Measurements from ENCODE around the gene CFAP43.
"Not testable (repeated sequence)": the region's sequence is repeated elsewhere in the genome, so short reads cannot be mapped to it uniquely, and the experiment has no call there.

CFAP43 gene

GRCh38 chr10:104250371-104250770, 18.2 kb upstream of the CFAP43 start:
- DNase-seq (ENCODE audit: low read depth) = no peak
- TF ChIP-seq, protein P1, sequence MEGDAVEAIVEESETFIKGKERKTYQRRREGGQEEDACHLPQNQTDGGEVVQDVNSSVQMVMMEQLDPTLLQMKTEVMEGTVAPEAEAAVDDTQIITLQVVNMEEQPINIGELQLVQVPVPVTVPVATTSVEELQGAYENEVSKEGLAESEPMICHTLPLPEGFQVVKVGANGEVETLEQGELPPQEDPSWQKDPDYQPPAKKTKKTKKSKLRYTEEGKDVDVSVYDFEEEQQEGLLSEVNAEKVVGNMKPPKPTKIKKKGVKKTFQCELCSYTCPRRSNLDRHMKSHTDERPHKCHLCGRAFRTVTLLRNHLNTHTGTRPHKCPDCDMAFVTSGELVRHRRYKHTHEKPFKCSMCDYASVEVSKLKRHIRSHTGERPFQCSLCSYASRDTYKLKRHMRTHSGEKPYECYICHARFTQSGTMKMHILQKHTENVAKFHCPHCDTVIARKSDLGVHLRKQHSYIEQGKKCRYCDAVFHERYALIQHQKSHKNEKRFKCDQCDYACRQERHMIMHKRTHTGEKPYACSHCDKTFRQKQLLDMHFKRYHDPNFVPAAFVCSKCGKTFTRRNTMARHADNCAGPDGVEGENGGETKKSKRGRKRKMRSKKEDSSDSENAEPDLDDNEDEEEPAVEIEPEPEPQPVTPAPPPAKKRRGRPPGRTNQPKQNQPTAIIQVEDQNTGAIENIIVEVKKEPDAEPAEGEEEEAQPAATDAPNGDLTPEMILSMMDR (IDR thresholded peaks at IDR 0.05; ENCODE audit: low read depth, low read length, missing control alignments) = no peak
- no peak overlapping the region for H3K4me3 ChIP-seq (ENCODE audit: low read depth, low read length)

DNA sequence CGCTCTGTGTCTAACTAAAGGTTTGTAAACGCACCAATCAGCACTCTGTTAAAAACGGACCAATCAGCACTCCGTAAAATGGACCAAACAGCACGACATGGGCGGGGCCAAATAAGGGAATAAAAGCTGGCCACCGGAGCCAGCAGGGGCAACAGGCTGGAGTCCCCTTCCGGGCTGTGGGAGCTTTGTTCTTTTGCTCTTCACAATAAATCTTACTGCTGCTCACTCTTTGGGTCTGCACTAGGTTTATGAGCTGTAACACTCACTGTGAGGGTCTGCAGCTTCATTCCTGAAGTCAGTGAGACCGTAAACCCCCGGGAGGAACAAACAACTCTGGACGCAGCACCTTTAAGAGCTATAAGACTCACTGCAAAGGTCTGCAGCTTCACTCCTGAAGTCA, 16.8 kb upstream of the CFAP43 start:
- not testable (repeated sequence) for H3K4me3 ChIP-seq (ENCODE audit: low read depth, low read length); DNase-seq (ENCODE audit: low read depth)

DNA sequence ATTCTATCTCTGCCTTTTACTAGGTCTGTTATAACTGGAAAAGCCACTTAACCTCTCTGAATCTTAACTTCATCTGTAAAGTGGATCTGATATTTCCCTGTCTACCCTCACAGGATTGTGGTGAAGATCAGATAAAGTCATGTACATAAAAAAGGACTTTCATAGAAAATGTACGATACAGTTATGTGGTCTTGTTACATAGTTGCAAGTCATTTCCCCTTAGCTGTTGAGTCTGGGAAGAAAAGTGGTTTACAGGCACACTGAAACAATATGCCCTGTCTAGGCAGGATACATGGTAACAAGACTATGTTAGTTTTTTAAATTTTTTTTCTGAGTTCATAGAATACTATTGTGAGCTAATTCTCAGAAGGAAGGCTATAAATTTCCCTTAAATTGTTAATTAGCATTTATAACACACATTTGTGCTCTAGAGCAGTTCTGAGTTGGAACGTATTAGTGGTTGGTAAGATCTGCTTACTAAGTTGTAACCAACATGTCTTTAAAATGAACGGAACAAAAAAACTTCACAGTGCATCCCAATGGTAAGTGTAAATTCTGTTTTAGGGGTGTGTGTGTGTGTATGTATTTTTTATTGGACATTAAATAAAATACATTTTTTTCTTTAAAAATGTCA, 15.5 kb upstream of the CFAP43 start:
- H3K4me3 ChIP-seq (ENCODE audit: low read depth, low read length) = no peak overlapping the region
- TF ChIP-seq, protein P1 (IDR thresholded peaks at IDR 0.05; ENCODE audit: low read depth, low read length, missing control alignments) = no peak
- no peak for DNase-seq (ENCODE audit: low read depth)

- no peak overlapping the region for H3K4me3 ChIP-seq (ENCODE audit: low read depth, low read length)
- no peak for DNase-seq (ENCODE audit: low read depth)
These were observed 14.8 kb upstream of the CFAP43 start for GRCh38 chr10:104246976-104247375.

DNA sequence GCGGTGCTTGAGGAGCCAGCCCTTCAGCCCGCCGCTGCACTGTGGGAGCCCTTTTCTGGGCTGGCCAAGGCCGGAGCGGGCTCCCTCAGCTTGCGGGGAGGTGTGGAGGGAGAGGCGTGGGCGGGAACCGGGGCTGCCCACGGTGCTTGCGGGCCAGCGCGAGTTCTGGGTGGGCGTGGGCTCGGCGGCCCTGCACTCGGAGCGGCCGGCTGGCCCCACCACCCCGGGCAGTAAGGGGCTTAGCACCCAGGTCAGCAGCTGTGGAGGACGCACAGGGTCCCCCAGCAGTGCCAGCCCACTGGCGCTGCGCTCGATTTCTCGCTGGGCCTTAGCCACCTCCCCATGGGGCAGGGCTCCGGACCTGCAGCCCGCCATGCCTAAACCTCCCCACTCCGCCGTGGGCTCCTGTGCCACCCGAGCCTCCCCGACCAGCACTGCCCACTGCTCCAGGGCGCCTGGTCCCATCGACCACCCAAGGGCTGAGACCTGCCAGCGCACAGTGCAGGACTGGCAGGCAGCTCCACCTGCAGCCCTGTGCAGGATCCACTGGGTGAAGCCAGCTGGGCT, 13.0 kb upstream of the CFAP43 start:
- no peak overlapping the region for H3K4me3 ChIP-seq (ENCODE audit: low read depth, low read length)
- DNase-seq (ENCODE audit: low read depth) = no peak
- TF ChIP-seq, protein P1 (IDR thresholded peaks at IDR 0.05; ENCODE audit: low read depth, low read length, missing control alignments) = no peak

More at GRCh38 chr10:104246976-104247375, 14.8 kb upstream of the CFAP43 start:
- TF ChIP-seq, protein P1 (IDR thresholded peaks at IDR 0.05; ENCODE audit: low read depth, low read length, missing control alignments) = no peak

DNA sequence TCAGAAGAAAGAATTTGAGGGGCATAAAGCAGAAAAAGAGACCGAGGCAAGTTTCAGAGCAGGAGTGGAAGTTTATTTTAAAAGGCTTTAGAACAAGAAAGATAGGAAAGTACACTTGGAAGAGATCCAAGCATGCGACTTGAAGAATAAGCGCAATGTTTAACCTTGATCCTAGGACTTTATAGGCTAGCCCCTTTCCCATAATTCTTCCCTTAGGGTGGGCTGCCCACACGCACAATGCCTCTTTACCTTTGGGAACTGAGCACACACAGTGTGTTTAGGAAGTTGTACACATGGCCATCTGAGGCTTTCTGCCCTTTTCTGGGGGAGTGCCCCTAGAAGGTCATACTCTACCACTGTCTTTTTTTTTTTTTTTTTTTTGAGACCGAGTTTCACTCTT, 11.3 kb upstream of the CFAP43 start:
- H3K4me3 ChIP-seq (ENCODE audit: low read depth, low read length) = no peak overlapping the region
- TF ChIP-seq, protein P1 (IDR thresholded peaks at IDR 0.05; ENCODE audit: low read depth, low read length, missing control alignments) = no peak
- DNase-seq (ENCODE audit: low read depth) = no peak

GRCh38 chr10:104243009-104243408, 10.8 kb upstream of the CFAP43 start:
- not testable (repeated sequence) for H3K4me3 ChIP-seq (ENCODE audit: low read depth, low read length)

DNA sequence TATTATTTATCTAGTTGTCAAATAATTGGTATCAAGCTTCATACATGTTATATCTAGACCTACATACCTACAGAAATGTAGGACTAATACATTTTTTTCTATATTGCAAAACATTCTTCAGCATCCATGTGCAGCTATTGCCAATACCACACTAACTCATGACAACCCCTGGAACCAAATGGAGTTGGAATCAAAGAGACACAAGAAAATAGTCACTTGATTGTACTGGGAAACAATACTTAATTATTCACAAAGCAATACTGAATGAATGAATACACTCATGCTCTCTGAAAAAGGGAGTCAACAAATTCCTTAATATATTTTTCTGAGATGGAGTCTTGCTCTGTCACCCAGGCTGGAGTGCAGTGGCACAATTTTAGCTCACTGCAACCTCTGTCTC, 10.4 kb upstream of the CFAP43 start:
- no peak for DNase-seq (ENCODE audit: low read depth)
- TF ChIP-seq, protein P1 (IDR thresholded peaks at IDR 0.05; ENCODE audit: low read depth, low read length, missing control alignments) = no peak
- H3K4me3 ChIP-seq (ENCODE audit: low read depth, low read length) = no peak overlapping the region

More at GRCh38 chr10:104243009-104243408, 10.8 kb upstream of the CFAP43 start:
- not testable (repeated sequence) for DNase-seq (ENCODE audit: low read depth)
